WTC11 (cell line): Measurements from ENCODE around the gene STK32C.

ENCODE experiments used
- AFF4 ChIP-seq: sonication (generic); formaldehyde crosslinking; IDR thresholded peaks from 2 replicates; pipeline ENCODE4 v1.8.1; 2023; ENCODE audit warnings: mild to moderate bottlenecking, missing genetic modification reagents, borderline replicate concordance
- ATF3 ChIP-seq: sonication (generic); formaldehyde crosslinking; conservative IDR thresholded peaks from 2 replicates; pipeline ENCODE4 v1.8.1; 2022; ENCODE audit warnings: mild to moderate bottlenecking, missing genetic modification reagents
- ELF4 ChIP-seq: sonication (generic); formaldehyde crosslinking; IDR thresholded peaks from 2 replicates; pipeline ENCODE4 v1.8.1; 2022; ENCODE audit warnings: low read depth, mild to moderate bottlenecking, moderate library complexity, missing genetic modification reagents
- JUN ChIP-seq: sonication (generic); formaldehyde crosslinking; IDR thresholded peaks from 2 replicates; pipeline ENCODE4 v1.8.0; 2023; ENCODE audit warnings: mild to moderate bottlenecking, missing genetic modification reagents
- MAX ChIP-seq: sonication (generic); formaldehyde crosslinking; IDR thresholded peaks from 2 replicates; pipeline ENCODE4 v1.8.0; 2022; ENCODE audit warnings: mild to moderate bottlenecking, missing genetic modification reagents
- PRDM15 ChIP-seq: sonication (generic); formaldehyde crosslinking; IDR thresholded peaks from 2 replicates; pipeline ENCODE4 v1.8.0; 2022; ENCODE audit warnings: missing genetic modification reagents
- ZNF281 ChIP-seq: sonication (generic); formaldehyde crosslinking; IDR thresholded peaks from 2 replicates; pipeline ENCODE4 v1.8.0; 2023; ENCODE audit warnings: mild to moderate bottlenecking, missing genetic modification reagents
- TF ChIP-seq, protein P1 (sequence below): fragments of 200-600 bp; IDR thresholded peaks from 2 replicates; pipeline ENCODE4 v1.8.0; 2022; ENCODE audit warnings: antibody characterized with exemption
- TF ChIP-seq, protein P2 (sequence below): sonication (generic); formaldehyde crosslinking; IDR thresholded peaks from 2 replicates; pipeline ENCODE4 v1.8.1; 2023; ENCODE audit warnings: mild to moderate bottlenecking, moderate library complexity, missing genetic modification reagents
- TF ChIP-seq, protein P3 (sequence below): sonication (generic); formaldehyde crosslinking; IDR thresholded peaks from 2 replicates; pipeline ENCODE4 v1.8.1; 2022; ENCODE audit warnings: mild to moderate bottlenecking, missing genetic modification reagents, moderate library complexity, borderline replicate concordance
- TF ChIP-seq, protein P4 (sequence below): sonication (generic); formaldehyde crosslinking; IDR thresholded peaks from 2 replicates; pipeline ENCODE4 v1.8.1; 2022; ENCODE audit warnings: low read depth, mild to moderate bottlenecking, moderate library complexity, missing genetic modification reagents, borderline replicate concordance
- TF ChIP-seq, protein P5 (sequence below): fragments of 250-450 bp; sonication (Bioruptor Pico); IDR thresholded peaks from 2 replicates; pipeline ENCODE4 v1.9.0; 2021; ENCODE audit warnings: mild to moderate bottlenecking

GRCh38 chr10:132333386-132333785 is 25.6 kb upstream of the STK32C start:
- TF ChIP-seq, protein P1, sequence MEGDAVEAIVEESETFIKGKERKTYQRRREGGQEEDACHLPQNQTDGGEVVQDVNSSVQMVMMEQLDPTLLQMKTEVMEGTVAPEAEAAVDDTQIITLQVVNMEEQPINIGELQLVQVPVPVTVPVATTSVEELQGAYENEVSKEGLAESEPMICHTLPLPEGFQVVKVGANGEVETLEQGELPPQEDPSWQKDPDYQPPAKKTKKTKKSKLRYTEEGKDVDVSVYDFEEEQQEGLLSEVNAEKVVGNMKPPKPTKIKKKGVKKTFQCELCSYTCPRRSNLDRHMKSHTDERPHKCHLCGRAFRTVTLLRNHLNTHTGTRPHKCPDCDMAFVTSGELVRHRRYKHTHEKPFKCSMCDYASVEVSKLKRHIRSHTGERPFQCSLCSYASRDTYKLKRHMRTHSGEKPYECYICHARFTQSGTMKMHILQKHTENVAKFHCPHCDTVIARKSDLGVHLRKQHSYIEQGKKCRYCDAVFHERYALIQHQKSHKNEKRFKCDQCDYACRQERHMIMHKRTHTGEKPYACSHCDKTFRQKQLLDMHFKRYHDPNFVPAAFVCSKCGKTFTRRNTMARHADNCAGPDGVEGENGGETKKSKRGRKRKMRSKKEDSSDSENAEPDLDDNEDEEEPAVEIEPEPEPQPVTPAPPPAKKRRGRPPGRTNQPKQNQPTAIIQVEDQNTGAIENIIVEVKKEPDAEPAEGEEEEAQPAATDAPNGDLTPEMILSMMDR = no peak
- TF ChIP-seq ELF4 (CRISPR knock-in tag) (no peak), AFF4 (CRISPR knock-in tag) (no peak), MAX (CRISPR knock-in tag) (no peak), JUN (CRISPR knock-in tag) (no peak), ATF3 (CRISPR knock-in tag) (no peak), PRDM15 (no peak), ZNF281 (CRISPR knock-in tag) (no peak)
- TF ChIP-seq, protein P2, sequence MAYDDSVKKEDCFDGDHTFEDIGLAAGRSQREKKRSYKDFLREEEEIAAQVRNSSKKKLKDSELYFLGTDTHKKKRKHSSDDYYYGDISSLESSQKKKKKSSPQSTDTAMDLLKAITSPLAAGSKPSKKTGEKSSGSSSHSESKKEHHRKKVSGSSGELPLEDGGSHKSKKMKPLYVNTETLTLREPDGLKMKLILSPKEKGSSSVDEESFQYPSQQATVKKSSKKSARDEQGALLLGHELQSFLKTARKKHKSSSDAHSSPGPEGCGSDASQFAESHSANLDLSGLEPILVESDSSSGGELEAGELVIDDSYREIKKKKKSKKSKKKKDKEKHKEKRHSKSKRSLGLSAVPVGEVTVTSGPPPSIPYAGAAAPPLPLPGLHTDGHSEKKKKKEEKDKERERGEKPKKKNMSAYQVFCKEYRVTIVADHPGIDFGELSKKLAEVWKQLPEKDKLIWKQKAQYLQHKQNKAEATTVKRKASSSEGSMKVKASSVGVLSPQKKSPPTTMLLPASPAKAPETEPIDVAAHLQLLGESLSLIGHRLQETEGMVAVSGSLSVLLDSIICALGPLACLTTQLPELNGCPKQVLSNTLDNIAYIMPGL (CRISPR knock-in tag) = no peak
- TF ChIP-seq, protein P3, sequence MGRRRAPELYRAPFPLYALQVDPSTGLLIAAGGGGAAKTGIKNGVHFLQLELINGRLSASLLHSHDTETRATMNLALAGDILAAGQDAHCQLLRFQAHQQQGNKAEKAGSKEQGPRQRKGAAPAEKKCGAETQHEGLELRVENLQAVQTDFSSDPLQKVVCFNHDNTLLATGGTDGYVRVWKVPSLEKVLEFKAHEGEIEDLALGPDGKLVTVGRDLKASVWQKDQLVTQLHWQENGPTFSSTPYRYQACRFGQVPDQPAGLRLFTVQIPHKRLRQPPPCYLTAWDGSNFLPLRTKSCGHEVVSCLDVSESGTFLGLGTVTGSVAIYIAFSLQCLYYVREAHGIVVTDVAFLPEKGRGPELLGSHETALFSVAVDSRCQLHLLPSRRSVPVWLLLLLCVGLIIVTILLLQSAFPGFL (CRISPR knock-in tag) = no peak
- TF ChIP-seq, protein P4, sequence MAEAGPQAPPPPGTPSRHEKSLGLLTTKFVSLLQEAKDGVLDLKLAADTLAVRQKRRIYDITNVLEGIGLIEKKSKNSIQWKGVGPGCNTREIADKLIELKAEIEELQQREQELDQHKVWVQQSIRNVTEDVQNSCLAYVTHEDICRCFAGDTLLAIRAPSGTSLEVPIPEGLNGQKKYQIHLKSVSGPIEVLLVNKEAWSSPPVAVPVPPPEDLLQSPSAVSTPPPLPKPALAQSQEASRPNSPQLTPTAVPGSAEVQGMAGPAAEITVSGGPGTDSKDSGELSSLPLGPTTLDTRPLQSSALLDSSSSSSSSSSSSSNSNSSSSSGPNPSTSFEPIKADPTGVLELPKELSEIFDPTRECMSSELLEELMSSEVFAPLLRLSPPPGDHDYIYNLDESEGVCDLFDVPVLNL = no peak
- TF ChIP-seq, protein P5, sequence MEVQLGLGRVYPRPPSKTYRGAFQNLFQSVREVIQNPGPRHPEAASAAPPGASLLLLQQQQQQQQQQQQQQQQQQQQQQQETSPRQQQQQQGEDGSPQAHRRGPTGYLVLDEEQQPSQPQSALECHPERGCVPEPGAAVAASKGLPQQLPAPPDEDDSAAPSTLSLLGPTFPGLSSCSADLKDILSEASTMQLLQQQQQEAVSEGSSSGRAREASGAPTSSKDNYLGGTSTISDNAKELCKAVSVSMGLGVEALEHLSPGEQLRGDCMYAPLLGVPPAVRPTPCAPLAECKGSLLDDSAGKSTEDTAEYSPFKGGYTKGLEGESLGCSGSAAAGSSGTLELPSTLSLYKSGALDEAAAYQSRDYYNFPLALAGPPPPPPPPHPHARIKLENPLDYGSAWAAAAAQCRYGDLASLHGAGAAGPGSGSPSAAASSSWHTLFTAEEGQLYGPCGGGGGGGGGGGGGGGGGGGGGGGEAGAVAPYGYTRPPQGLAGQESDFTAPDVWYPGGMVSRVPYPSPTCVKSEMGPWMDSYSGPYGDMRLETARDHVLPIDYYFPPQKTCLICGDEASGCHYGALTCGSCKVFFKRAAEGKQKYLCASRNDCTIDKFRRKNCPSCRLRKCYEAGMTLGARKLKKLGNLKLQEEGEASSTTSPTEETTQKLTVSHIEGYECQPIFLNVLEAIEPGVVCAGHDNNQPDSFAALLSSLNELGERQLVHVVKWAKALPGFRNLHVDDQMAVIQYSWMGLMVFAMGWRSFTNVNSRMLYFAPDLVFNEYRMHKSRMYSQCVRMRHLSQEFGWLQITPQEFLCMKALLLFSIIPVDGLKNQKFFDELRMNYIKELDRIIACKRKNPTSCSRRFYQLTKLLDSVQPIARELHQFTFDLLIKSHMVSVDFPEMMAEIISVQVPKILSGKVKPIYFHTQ = no peak
